SU-DHL-6 (cell line): ENCODE data around the gene GOLGA8R.
"Not testable (repeated sequence)": the region's sequence is repeated elsewhere in the genome, so short reads cannot be mapped to it uniquely, and the experiment has no call there.

Experiments
- CTCF ChIP-seq: fragments of 200-600 bp; sonication (generic); IDR thresholded peaks from one replicate; pipeline ENCODE4 v1.5.1; 2017; ENCODE audit warnings: antibody characterized with exemption, mild to moderate bottlenecking, low read length, moderate library complexity; ENCODE audit not compliant: insufficient read depth, poor library complexity, severe bottlenecking
- EZH2phosphoT487 ChIP-seq: fragments of 200-600 bp; sonication (generic), shearing (Covaris generic); conservative IDR thresholded peaks from 2 replicates; pipeline ENCODE4 v1.6.1; 2018; ENCODE audit warnings: mild to moderate bottlenecking, antibody characterized with exemption, low read length, moderate library complexity, mixed read lengths

- not testable (repeated sequence) for TF ChIP-seq CTCF, EZH2phosphoT487
Measured at GRCh38 chr15:30375872-30376271, 38.2 kb downstream of the GOLGA8R start.
